ENCODE data around the gene NBEAL2.

The NBEAL2 gene

GRCh38 chr3:46943237-46944187 lies 36.0 kb upstream of the NBEAL2 start:
- DNase-seq: no peak

DNA sequence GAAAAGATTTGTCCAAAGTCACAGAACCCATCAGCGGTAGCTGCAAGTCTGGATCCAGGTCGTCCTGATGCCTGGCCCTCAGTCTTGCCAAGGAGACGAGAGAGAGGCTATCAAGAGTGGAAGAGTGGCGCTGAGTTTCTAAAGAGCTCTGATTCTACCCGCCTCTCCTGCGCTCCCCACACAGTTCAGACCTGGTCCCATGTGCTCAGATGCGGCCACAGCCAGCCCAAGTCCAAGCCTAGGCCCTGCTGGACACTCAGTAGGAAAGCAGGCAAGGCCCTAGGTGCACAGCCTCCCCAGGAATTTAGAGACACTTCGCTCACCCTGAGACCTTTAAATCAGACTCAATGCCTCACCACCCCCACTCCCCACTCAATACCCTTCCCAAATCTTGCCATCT lies 35.3 kb upstream of the NBEAL2 start:
- no peak for DNase-seq

- DNase-seq: no peak
Observed at GRCh38 chr3:46946416-46946815, 33.0 kb upstream of the NBEAL2 start.

GRCh38 chr3:46946856-46947545 lies 32.5 kb upstream of the NBEAL2 start:
- peak in 1 of 2 donors; percentile 41 for DNase-seq

- no peak for DNase-seq
Observed at GRCh38 chr3:46947546-46947901, 31.9 kb upstream of the NBEAL2 start.

GRCh38 chr3:46947981-46948791 lies 31.3 kb upstream of the NBEAL2 start:
- DNase-seq: peak; percentile 48 to 51

DNA sequence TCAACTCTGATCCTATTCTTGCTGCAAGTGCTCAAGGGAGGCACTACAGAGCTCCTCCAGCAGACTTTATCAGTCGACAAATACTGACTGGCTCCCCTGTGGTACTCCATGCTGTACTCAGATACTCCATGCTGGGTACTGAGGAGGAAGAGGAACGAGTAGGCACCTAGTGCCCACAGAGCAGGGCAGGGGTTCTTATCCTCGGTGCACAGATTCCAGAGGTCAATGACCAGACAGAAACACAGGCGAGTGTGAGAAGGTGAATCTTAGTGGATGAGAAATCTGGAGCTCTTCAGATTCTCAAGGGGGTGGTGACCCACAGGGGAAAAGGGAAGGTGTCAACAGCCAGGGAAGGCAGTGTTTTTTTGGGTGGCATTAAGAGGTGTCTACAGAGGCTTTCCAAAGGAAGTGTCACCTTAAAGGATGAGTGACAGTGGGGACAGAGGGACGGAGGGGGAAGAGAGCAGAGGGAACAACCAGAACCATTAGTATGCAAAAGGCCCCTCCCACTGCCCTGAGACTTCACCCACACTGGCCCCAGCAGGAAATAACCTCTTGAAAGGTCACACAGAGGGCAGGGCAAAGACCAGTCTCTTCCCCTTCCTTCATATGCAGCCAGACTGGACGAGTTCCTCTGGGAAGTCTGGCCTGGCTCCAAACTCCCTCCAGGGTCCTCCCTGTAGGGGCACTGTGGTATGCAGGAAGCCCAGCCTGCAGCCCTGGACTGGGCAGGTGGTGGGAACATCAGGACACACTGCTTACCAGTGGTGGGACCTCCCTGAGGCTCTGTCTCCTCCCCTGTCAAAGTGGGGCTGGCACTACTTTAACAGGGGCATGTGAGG lies 30.4 kb upstream of the NBEAL2 start:
- DNase-seq: no peak

DNA sequence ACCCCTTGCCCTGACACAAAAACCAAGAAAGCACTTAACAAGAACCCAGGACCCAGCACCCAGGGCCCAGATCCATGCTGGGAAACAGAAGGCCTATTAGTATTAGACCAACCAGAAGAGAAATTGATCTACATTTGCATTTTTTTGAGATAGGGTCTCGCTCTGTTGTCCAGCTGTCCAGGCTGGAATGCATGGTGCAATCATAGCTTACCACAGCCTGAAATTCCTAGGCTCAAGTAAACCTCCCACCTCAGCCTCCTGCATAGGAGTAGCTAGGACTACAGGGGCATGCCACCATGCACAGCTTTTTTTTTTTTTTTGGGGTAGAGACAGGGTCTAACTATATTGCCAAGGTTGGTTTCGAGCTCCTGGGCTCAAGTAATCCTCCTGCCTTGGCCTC lies 29.3 kb upstream of the NBEAL2 start:
- DNase-seq: no peak

DNA sequence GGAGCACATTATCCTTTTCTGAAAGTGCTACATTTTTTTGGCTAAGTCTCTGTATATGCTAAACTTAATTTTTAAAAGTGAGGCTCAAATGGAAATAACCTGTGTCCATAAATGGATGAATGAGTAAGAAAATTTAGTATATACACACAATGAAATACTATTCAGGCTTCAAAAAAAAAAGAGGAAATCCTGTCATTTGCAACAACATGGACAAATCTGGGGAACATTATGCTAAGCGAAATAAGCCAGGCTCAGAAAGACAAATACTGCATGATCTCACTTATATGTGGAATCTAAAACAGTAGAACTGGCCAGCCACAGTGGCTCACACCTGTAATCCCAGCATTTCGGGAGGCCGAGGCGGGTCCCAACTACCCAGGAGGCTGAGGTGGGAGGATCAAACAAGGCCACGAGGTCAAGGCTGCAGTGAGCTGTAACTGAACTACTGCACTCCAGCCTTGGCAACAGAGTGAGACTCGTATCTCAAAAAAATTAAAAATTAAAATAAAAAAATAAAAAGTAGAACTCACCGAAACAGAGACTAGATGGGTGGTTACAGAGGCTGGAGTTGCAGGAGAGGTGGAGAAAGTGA lies 28.7 kb upstream of the NBEAL2 start:
- DNase-seq: no peak

GRCh38 chr3:46952813-46953212 lies 26.7 kb upstream of the NBEAL2 start:
- DNase-seq: no peak

- no peak for DNase-seq
Observed at GRCh38 chr3:46953234-46954010, 26.0 kb upstream of the NBEAL2 start.

DNA sequence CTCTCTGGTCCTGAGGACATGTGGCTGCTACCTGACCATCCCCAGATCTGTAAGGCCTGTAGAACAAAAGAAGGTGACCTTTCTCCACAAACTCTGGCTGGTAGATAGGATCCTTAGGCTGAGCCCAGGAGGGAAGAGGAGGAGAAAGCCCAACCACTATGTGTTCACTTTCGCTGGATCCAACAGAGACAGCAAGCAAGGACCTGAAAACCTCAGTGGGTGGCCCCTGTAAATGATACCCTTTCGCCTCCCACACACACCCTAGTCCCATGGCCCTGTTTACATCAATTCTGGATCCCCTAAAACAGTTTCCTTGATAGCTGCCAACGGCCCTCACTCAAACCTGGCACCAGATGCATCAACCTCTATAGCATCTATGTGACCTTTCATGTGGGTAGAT lies 25.3 kb upstream of the NBEAL2 start:
- no peak for DNase-seq

DNA sequence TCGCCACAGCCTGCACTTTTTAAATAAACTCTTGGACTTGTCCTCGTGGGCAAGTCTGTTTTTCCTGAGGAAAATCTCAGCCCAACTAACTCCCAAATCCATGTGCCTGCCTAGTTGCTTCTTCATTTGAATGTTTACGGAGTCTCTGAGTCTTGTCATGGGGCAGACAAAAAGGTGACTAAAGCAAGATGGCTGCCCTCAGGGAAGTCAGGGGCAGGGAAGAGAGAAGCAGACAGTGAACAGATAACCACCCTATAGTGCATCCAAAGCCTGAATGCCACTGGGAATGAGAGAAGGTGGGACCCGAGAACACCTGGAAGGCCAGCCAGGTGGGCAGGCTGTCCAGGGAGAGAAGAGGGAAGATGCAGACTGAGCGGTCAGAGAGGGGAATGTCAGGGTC lies 24.3 kb upstream of the NBEAL2 start:
- no peak for DNase-seq

GRCh38 chr3:46955801-46956259 lies 23.6 kb upstream of the NBEAL2 start:
- no peak for DNase-seq

- no peak for DNase-seq
Observed at GRCh38 chr3:46957092-46957820, 22.2 kb upstream of the NBEAL2 start.

DNA sequence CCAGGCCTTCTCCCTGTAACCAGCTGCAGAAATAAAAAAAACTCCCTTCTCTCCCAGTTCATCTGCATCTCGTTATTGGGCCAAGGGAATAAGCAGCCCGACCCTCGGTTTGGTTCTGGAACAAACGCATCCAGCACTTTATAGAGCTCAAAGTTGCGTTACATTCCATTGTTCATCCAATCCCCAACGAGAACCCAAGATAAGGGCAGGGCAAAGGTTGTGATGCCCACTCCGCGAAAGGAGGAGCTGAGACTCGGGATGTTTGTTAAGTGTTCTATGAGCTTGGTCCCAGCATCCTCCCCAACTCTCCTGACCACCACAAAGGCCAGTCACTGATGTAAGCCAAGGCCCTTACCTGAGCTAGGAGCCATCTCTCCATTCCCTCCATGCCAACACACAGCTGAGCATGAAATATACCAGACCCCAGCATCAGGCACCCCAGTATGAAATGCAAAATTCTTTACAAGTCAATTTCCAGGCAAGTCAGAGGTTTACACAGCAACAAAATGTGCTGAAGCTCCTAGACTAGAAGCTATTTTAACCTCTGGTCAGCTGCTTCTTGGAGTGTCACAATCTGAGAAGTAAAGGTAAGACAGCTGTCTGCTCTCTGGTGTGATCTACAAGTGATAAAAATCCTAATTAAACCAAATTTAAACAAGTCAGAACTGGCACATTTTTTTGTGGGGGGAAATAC lies 20.9 kb upstream of the NBEAL2 start:
- no peak for DNase-seq

- no peak for DNase-seq
Observed at GRCh38 chr3:46959161-46959511, 20.3 kb upstream of the NBEAL2 start.

GRCh38 chr3:46960081-46960701 lies 19.3 kb upstream of the NBEAL2 start:
- no peak for DNase-seq

- no peak for DNase-seq
Observed at GRCh38 chr3:46960835-46961234, 18.6 kb upstream of the NBEAL2 start.

Measured in stimulated activated CD4-positive, alpha-beta T cell treated with anti-CD3 and anti-CD28 coated beads, Interleukin-2, amount 100 ng/mL, for 48 hours (primary cell).